ENCODE data around the gene BBS9. TPM values are rescaled to one million over a fixed set of nuclear protein-coding genes. Genes with fewer than 3 reads are reported as not detected.
A peak's percentile ranks its signal among the peaks of the same experiment; 100 is the strongest.

The BBS9 gene
- total RNA-seq, 1 donor from 2014 or later, result 21.1 TPM

- peaks cover 1% of the 10 kb centered on the region for H3K27me3 Mint-ChIP-seq (ENCODE audit: unreplicated experiment)
- TF ChIP-seq CTCF (IDR thresholded peaks at IDR 0.05; ENCODE audit: partially characterized antibody, unreplicated experiment), result no peak
- H3K9me3 Mint-ChIP-seq (ENCODE audit: unreplicated experiment), result peaks cover 2% of the 10 kb centered on the region
- H3K4me3 Mint-ChIP-seq (ENCODE audit: unreplicated experiment), result no peak overlapping the region
- no peak for DNase-seq
- H3K36me3 Mint-ChIP-seq (ENCODE audit: unreplicated experiment), result peaks cover 12% of the 10 kb centered on the region
- H3K4me1 Mint-ChIP-seq (ENCODE audit: low read depth, unreplicated experiment), result peaks cover 17% of the 10 kb centered on the region
- no peak overlapping the region for H3K27ac Mint-ChIP-seq (ENCODE audit: unreplicated experiment)
These were observed 264.4 kb downstream of the BBS9 start for GRCh38 chr7:33393770-33394169.

- no peak for TF ChIP-seq CTCF (IDR thresholded peaks at IDR 0.05; ENCODE audit: partially characterized antibody, unreplicated experiment)
- Mint-ChIP-seq H3K27me3 (ENCODE audit: unreplicated experiment) (peaks cover 1% of the 10 kb centered on the region), H3K4me1 (ENCODE audit: low read depth, unreplicated experiment) (peaks cover 17% of the 10 kb centered on the region), H3K9me3 (ENCODE audit: unreplicated experiment) (peaks cover 2% of the 10 kb centered on the region), H3K36me3 (ENCODE audit: unreplicated experiment) (peaks cover 12% of the 10 kb centered on the region), H3K27ac (ENCODE audit: unreplicated experiment) (peak overlapping the region; percentile 84), H3K4me3 (ENCODE audit: unreplicated experiment) (no peak overlapping the region)
- DNase-seq, result no peak
These were observed 266.0 kb downstream of the BBS9 start for GRCh38 chr7:33395340-33395739.

- no peak for DNase-seq
- peaks cover 6% of the 10 kb centered on the region for H3K4me1 Mint-ChIP-seq (ENCODE audit: low read depth, unreplicated experiment)
- peaks cover 2% of the 10 kb centered on the region for H3K9me3 Mint-ChIP-seq (ENCODE audit: unreplicated experiment)
- TF ChIP-seq CTCF (IDR thresholded peaks at IDR 0.05; ENCODE audit: partially characterized antibody, unreplicated experiment), result no peak
- H3K27me3 Mint-ChIP-seq (ENCODE audit: unreplicated experiment), result peaks cover 1% of the 10 kb centered on the region
- H3K4me3 Mint-ChIP-seq (ENCODE audit: unreplicated experiment), result no peak overlapping the region
- no peak overlapping the region for H3K27ac Mint-ChIP-seq (ENCODE audit: unreplicated experiment)
- peaks cover 12% of the 10 kb centered on the region for H3K36me3 Mint-ChIP-seq (ENCODE audit: unreplicated experiment)
These were observed 270.3 kb downstream of the BBS9 start for GRCh38 chr7:33399528-33400213.

GRCh38 chr7:33400214-33400538 lies 270.8 kb downstream of the BBS9 start:
- Mint-ChIP-seq H3K27ac (ENCODE audit: unreplicated experiment) (no peak overlapping the region), H3K36me3 (ENCODE audit: unreplicated experiment) (peaks cover 12% of the 10 kb centered on the region), H3K27me3 (ENCODE audit: unreplicated experiment) (peaks cover 1% of the 10 kb centered on the region), H3K9me3 (ENCODE audit: unreplicated experiment) (peaks cover 2% of the 10 kb centered on the region), H3K4me3 (ENCODE audit: unreplicated experiment) (no peak overlapping the region), H3K4me1 (ENCODE audit: low read depth, unreplicated experiment) (peaks cover 6% of the 10 kb centered on the region)
- DNase-seq, result no peak
- TF ChIP-seq CTCF (IDR thresholded peaks at IDR 0.05; ENCODE audit: partially characterized antibody, unreplicated experiment), result no peak

GRCh38 chr7:33410266-33410665 lies 280.9 kb downstream of the BBS9 start:
- H3K27ac Mint-ChIP-seq (ENCODE audit: unreplicated experiment), result no peak overlapping the region
- no peak overlapping the region for H3K4me3 Mint-ChIP-seq (ENCODE audit: unreplicated experiment)
- no peaks in the 10 kb centered on the region for H3K4me1 Mint-ChIP-seq (ENCODE audit: low read depth, unreplicated experiment)

More at GRCh38 chr7:33410266-33410665, 280.9 kb downstream of the BBS9 start:
- TF ChIP-seq CTCF (IDR thresholded peaks at IDR 0.05; ENCODE audit: partially characterized antibody, unreplicated experiment), result no peak
- H3K9me3 Mint-ChIP-seq (ENCODE audit: unreplicated experiment), result peaks cover 6% of the 10 kb centered on the region
- no peaks in the 10 kb centered on the region for H3K27me3 Mint-ChIP-seq (ENCODE audit: unreplicated experiment)
- no peak for DNase-seq
- H3K36me3 Mint-ChIP-seq (ENCODE audit: unreplicated experiment), result peaks cover 22% of the 10 kb centered on the region

Data from glutamatergic neuron (in vitro differentiated cells).